ENCODE results near the gene ZNF319. TPM values are rescaled to one million over a fixed set of nuclear protein-coding genes. Genes with fewer than 3 reads are reported as not detected.

Gene ZNF319
- total and polyA plus RNA-seq, 2 of the 4 experiments (the other 2 are of a cell fraction) = 0.90 to 6.3 TPM

DNA sequence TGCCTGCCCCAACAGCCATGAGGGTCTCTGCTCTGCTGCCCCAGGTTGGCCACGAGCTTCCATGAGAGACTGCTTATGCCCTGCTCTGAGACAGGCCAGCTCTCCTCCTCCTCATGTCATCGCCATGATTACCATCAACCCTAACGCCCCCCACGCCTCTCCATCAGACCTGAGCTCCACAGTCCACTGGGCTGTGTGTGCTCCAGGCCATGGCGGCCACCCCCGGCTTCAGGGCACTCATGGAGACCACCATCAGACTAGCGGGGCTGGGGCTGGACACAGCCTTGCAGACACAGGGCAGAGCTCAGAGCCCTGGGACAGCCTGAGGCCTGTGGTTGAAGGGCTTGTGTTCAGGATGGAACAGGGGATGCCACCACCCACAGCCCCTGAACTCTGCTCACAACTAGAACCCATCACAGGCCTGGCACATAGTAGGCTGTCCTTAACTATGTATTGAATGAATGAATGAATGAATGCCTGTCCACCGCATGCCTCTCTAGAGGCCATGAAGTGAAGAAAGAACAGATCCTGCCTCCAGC is 44.1 kb downstream of the ZNF319 start:
- ChIA-PET POLR2A (ENCODE audit: unreplicated experiment) (no interaction called here), CTCF (interaction anchor here (0.5 kb wide), 1 partner anchor 463 kb away, joined by 3 read pairs; no protein-coding TSS in a partner anchor)
- TF ChIP-seq, protein P1, sequence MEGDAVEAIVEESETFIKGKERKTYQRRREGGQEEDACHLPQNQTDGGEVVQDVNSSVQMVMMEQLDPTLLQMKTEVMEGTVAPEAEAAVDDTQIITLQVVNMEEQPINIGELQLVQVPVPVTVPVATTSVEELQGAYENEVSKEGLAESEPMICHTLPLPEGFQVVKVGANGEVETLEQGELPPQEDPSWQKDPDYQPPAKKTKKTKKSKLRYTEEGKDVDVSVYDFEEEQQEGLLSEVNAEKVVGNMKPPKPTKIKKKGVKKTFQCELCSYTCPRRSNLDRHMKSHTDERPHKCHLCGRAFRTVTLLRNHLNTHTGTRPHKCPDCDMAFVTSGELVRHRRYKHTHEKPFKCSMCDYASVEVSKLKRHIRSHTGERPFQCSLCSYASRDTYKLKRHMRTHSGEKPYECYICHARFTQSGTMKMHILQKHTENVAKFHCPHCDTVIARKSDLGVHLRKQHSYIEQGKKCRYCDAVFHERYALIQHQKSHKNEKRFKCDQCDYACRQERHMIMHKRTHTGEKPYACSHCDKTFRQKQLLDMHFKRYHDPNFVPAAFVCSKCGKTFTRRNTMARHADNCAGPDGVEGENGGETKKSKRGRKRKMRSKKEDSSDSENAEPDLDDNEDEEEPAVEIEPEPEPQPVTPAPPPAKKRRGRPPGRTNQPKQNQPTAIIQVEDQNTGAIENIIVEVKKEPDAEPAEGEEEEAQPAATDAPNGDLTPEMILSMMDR (conservative IDR thresholded peaks at IDR 0.05; ENCODE audit: low read depth, low read length) = no peak
- TF ChIP-seq, protein P2, sequence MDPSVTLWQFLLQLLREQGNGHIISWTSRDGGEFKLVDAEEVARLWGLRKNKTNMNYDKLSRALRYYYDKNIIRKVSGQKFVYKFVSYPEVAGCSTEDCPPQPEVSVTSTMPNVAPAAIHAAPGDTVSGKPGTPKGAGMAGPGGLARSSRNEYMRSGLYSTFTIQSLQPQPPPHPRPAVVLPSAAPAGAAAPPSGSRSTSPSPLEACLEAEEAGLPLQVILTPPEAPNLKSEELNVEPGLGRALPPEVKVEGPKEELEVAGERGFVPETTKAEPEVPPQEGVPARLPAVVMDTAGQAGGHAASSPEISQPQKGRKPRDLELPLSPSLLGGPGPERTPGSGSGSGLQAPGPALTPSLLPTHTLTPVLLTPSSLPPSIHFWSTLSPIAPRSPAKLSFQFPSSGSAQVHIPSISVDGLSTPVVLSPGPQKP (IDR thresholded peaks at IDR 0.05; ENCODE audit: borderline replicate concordance, low read depth, low read length) = no peak
- TF ChIP-seq NFE2L2 (IDR thresholded peaks at IDR 0.05; ENCODE audit: low read depth, low read length) (no peak), RFX5 (IDR thresholded peaks at IDR 0.05; ENCODE audit: low read depth, low read length) (no peak), MXI1 (IDR thresholded peaks at IDR 0.05; ENCODE audit: borderline replicate concordance, low read depth, low read length) (no peak), RCOR1 (IDR thresholded peaks at IDR 0.05; ENCODE audit: insufficient replicate concordance, low read length) (no peak), FOS (IDR thresholded peaks at IDR 0.05; ENCODE audit: low read depth, low read length) (no peak), BHLHE40 (IDR thresholded peaks at IDR 0.05; ENCODE audit: low read depth, low read length) (no peak), MAZ (IDR thresholded peaks at IDR 0.05; ENCODE audit: borderline replicate concordance, low read depth, low read length) (no peak), MAFK (IDR thresholded peaks at IDR 0.05; ENCODE audit: low read depth, low read length) (no peak), CHD1 (IDR thresholded peaks at IDR 0.05; ENCODE audit: low read depth, low read length) (no peak), CEBPB (IDR thresholded peaks at IDR 0.05; ENCODE audit: low read depth, low read length) (no peak), RAD21 (IDR thresholded peaks at IDR 0.05; ENCODE audit: low read length) (no peak)
- TF ChIP-seq, protein P3, sequence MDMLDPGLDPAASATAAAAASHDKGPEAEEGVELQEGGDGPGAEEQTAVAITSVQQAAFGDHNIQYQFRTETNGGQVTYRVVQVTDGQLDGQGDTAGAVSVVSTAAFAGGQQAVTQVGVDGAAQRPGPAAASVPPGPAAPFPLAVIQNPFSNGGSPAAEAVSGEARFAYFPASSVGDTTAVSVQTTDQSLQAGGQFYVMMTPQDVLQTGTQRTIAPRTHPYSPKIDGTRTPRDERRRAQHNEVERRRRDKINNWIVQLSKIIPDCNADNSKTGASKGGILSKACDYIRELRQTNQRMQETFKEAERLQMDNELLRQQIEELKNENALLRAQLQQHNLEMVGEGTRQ (IDR thresholded peaks at IDR 0.05; ENCODE audit: low read depth, low read length) = no peak
- no peak overlapping the region for H3K23ac ChIP-seq (ENCODE audit: low read depth, low read length)
- H2BK20ac ChIP-seq (ENCODE audit: low read depth, low read length) = no peak overlapping the region
- H2AK9ac ChIP-seq (replicated peaks; ENCODE audit: low read depth, low read length, poor library complexity) = no peak overlapping the region
- H3K9me3 ChIP-seq (ENCODE audit: control insufficient read depth, insufficient read depth, low read length) = no peaks in the 10 kb centered on the region
- H3K14ac ChIP-seq (replicated peaks; ENCODE audit: low read depth, low read length) = no peak overlapping the region
- no peaks in the 10 kb centered on the region for H4K20me1 ChIP-seq (ENCODE audit: insufficient read depth, low read length)
- no peak overlapping the region for H2BK5ac ChIP-seq (ENCODE audit: low read depth, low read length, poor library complexity, severe bottlenecking)
- H3K4me1 ChIP-seq (ENCODE audit: control insufficient read depth, insufficient read depth, low read length) = no peaks in the 10 kb centered on the region
- WGBS, 2 experiments (ENCODE audit: extremely low coverage in 2 of 2, insufficient read length in 1 of 2) = no CpG with 5 or more reads among the region's 8 CpGs
- H3K4me2 ChIP-seq (ENCODE audit: low read depth, low read length) = no peak overlapping the region
- H4K8ac ChIP-seq (ENCODE audit: low read depth in 2 of 2, low read length in 2 of 2) = no peak overlapping the region
- H3K4me3 ChIP-seq (ENCODE audit: insufficient read depth, low read depth, low read length) = no peak overlapping the region
- H2AK5ac ChIP-seq (ENCODE audit: low read depth, low read length) = no peak overlapping the region
- H3K18ac ChIP-seq (ENCODE audit: low read depth, low read length) = no peak overlapping the region
- no peak overlapping the region for H3K56ac ChIP-seq (ENCODE audit: extremely low read depth, insufficient read depth, low read length)
- in situ Hi-C loops (cut with MboI; ENCODE audit: low sequenced_read_pairs) (no loop called here), dilution Hi-C loops (cut with HindIII; ENCODE audit: low sequenced_read_pairs, unreplicated experiment) (no loop called here), intact Hi-C loops (cut with micrococcal nuclease) (no loop called here)
- no peak for DNase-seq
- no peak overlapping the region for H2BK15ac ChIP-seq (ENCODE audit: low read depth, low read length)
- H3K9me1 ChIP-seq (ENCODE audit: insufficient read depth, low read length) = no peaks in the 10 kb centered on the region
- H3K79me1 ChIP-seq (ENCODE audit: low read depth in 1 of 2, low read length in 2 of 2) = no peaks in the 10 kb centered on the region
- peaks cover 42% of the 10 kb centered on the region for H3K27me3 ChIP-seq (ENCODE audit: control insufficient read depth, insufficient read depth, low read length)
- no peak overlapping the region for H4K5ac ChIP-seq (ENCODE audit: low read depth, low read length)
- H2AFZ ChIP-seq (replicated peaks; ENCODE audit: low read length, poor library complexity) = peak overlapping the region; percentile 23
- no peak overlapping the region for H3K4ac ChIP-seq (ENCODE audit: low read depth, low read length)
- no peaks in the 10 kb centered on the region for H3K36me3 ChIP-seq (ENCODE audit: control insufficient read depth, insufficient read depth, low read length)
- no TSS peak for BruUV-seq (replicated peaks)
- no peak overlapping the region for H4K91ac ChIP-seq (ENCODE audit: insufficient read depth, low read depth, low read length)
- H3K9ac ChIP-seq (ENCODE audit: low read depth, low read length) = no peak overlapping the region
- H2BK120ac ChIP-seq (ENCODE audit: low read depth, low read length) = no peak overlapping the region
- ATAC-seq (ENCODE audit: low read depth) = no peak
- no peak overlapping the region for H3K27ac ChIP-seq (ENCODE audit: insufficient read depth, low read length)
